Subcutaneous abdominal adipose tissue (tissue), 5 donors: Measurements from ENCODE around the gene LSM3.
A peak's percentile ranks its signal among the peaks of the same experiment; 100 is the strongest.

Experiments
- H3K27ac ChIP-seq: one replicate; pipeline ENCODE4 v1.7.0; 2013; ENCODE audit warnings: low read depth, mild to moderate bottlenecking, inconsistent platforms, low read length, moderate library complexity
- H3K27me3 ChIP-seq, 5 donors: one replicate each; pipeline ENCODE4 v1.7.0; 2013; ENCODE audit warnings: low read length in 5 of 5, inconsistent platforms in 1 of 5; ENCODE audit not compliant: control insufficient read depth in 5 of 5, insufficient read depth in 4 of 5
- H3K36me3 ChIP-seq, 5 donors: one replicate each; pipeline ENCODE4 v1.7.0; 2013; ENCODE audit warnings: low read length in 5 of 5; ENCODE audit not compliant: control insufficient read depth in 5 of 5, insufficient read depth in 5 of 5
- H3K4me1 ChIP-seq, 5 donors: one replicate each; pipeline ENCODE4 v1.7.0; 2013; ENCODE audit warnings: low read length in 5 of 5, mild to moderate bottlenecking in 3 of 5, moderate library complexity in 1 of 5; ENCODE audit not compliant: control insufficient read depth in 5 of 5, insufficient read depth in 5 of 5
- H3K4me3 ChIP-seq, 5 donors: one replicate each; pipeline ENCODE4 v1.7.0; 2013; ENCODE audit warnings: low read length in 5 of 5, low read depth in 1 of 5
- H3K9ac ChIP-seq, 5 donors: one replicate each; pipeline ENCODE4 v1.7.0; 2013; ENCODE audit warnings: low read length in 5 of 5, mild to moderate bottlenecking in 4 of 5, moderate library complexity in 3 of 5
- H3K9me3 ChIP-seq, 5 donors: one replicate each; pipeline ENCODE4 v1.7.0; 2013; ENCODE audit warnings: low read length in 5 of 5; ENCODE audit not compliant: control insufficient read depth in 5 of 5
- donor health status: healthy.
- donor health status: healthy.
- donor health status: healthy.
- donor health status: healthy.
- donor health status: healthy.

The LSM3 gene

DNA sequence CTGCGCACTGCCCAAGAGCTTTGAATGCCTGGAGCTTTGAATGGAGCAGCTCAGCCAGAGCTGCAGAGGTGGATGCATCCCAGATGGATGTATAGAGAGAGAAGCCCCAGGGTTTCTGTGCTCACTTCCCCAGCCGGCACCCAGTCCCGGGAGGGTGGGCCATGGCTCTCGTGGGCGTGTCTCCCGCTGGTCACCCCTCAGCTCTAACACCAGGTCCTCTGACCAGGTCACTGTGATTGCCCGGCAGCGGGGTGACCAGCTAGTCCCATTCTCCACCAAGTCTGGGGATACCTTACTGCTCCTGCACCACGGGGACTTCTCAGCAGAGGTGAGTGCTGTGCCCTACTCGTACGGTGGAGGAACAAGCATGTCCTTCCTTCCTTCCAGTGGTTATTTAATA, 43.0 kb upstream of the LSM3 start:
- Histone ChIP-seq H3K4me3 (no peak overlapping the region), H3K9ac (no peak overlapping the region), H3K27ac (no peak overlapping the region), H3K4me1 (peaks cover 7 to 45% (median 33%) of the 10 kb centered on the region in 5 donors), H3K9me3 (no peaks in the 10 kb centered on the region), H3K36me3 (peaks cover 0 to 100% (median 94%) of the 10 kb centered on the region in 5 donors), H3K27me3 (no peaks in the 10 kb centered on the region)

DNA sequence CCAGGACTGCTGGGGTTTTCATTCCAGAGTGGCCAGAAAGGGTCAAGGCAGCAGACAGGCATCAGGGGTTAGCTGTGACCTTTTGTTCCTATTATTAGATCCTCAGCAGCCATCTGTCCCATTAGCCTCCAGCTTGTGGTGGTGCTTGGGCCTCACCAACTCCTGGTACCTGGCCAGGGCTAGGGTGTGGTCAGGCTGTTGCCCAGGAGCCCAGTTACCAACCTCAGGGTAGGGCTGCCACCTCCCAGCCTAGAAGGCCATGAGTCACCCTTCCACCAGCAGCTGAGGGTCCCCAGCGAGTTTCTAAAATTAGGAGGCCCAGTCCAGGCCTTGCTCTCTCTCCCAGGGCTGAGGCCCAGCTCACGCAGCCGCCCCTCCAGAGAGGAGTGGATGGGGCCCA, 41.6 kb upstream of the LSM3 start:
- peaks cover 0 to 100% (median 93%) of the 10 kb centered on the region in 5 donors for H3K36me3 ChIP-seq
- peak overlapping the region in 1 of 5 donors; percentile 59 for H3K9ac ChIP-seq
- peaks cover 10 to 43% (median 38%) of the 10 kb centered on the region in 5 donors for H3K4me1 ChIP-seq
- no peaks in the 10 kb centered on the region for H3K27me3 ChIP-seq
- peak overlapping the region; percentile 60 for H3K27ac ChIP-seq
- no peaks in the 10 kb centered on the region for H3K9me3 ChIP-seq
- H3K4me3 ChIP-seq = no peak overlapping the region

DNA sequence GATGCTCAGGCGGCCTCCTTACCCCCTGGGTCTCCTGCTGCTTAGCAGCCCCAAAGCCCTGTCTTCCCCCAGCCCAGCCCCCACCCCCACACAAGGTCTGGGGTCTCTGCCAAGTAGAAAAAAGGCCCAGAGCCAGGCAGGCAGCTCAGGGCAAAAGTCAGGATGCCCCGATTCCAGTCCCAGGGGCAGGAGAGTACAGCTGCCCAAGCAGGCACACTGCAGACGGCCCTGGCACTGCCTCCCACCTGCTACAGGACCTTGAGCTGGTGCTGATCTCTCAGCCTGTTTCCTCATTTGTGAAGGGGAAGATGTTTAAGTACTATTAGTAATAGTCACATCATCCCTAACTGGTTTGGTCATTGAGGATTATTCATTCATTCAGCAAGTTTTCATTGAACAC, 41.2 kb upstream of the LSM3 start:
- Histone ChIP-seq H3K9me3 (no peaks in the 10 kb centered on the region), H3K4me1 (peaks cover 10 to 43% (median 40%) of the 10 kb centered on the region in 5 donors), H3K4me3 (no peak overlapping the region), H3K27ac (peak overlapping the region; percentile 60), H3K27me3 (no peaks in the 10 kb centered on the region), H3K36me3 (peaks cover 0 to 100% (median 91%) of the 10 kb centered on the region in 5 donors), H3K9ac (peak overlapping the region in 1 of 5 donors; percentile 1)

DNA sequence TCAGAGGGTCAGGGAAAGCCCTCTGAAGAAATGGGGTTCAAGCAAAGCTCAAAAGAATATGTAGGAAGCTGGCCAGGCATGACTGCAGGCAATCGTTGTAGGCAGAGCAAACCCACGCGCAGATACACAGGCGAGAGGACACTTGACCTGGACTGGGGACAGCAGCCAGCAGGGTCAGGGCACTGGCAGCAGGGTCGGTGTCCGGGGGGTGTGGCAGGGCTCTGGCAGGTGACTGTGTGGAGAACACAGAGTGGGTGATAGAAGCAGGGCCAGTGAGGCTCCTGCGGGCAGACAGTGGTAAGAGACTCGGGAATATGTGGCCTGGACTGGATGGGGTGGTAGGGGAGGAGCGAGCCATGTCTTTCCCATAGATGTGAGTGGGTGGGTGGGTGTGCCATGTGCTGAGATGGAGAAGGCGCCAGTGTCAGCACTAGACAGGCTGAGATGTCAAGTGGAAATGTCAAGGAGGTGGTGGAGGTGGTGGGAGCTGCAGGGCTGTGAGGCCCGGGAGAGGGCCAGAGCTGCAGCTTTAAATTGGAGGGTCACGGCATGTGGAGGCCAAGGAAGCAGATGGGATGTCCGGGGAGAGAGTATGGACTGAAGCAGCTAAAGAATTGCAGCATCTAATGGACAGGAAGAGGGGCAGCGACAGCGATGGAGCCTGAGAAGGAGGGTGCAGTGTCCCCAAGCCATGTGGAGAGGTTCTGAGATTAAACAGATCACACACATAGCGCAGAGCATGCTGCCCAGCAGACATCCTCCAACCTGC, 40.3 kb upstream of the LSM3 start:
- H3K36me3 ChIP-seq = peaks cover 0 to 94% (median 82%) of the 10 kb centered on the region in 5 donors
- H3K27ac ChIP-seq = peak overlapping the region; percentile 60
- H3K4me3 ChIP-seq = no peak overlapping the region
- no peak overlapping the region for H3K9ac ChIP-seq
- no peaks in the 10 kb centered on the region for H3K27me3 ChIP-seq
- H3K9me3 ChIP-seq = no peaks in the 10 kb centered on the region
- H3K4me1 ChIP-seq = peaks cover 14 to 50% (median 47%) of the 10 kb centered on the region in 5 donors

DNA sequence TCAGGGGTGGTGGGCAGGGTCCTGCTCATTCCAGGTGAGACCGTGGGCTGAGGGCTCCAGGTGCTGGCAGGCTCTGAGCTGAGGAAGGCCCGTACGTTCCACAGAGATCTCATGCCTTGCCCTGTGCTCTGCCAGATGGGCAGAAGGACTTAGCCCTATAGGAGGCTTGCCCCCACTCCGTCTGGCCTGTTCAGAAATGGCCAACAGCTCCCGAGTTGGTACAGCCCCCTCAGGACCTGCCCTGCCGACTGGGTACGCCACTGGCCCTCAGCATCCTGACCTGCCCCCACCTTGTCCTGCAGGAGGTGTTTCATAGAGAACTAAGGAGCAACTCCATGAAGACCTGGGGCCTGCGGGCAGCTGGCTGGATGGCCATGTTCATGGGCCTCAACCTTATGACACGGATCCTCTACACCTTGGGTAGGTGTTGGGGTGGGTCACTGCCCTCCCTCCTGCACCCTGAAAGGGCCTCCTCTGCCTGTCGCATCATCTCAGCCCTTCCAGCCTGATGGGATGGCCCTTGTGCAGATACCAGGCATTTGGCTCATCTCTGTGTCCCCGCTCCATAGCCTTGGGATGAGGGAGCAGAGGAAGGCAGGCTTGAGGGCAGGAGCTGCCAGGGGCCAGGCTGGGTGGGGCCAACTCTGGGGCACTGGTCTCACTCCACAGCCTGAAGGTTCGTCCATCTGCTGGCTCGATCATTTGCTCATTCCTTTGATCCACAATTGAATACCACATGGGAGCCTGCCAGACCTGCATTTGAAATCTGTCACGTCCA, 39.5 kb upstream of the LSM3 start:
- H3K9ac ChIP-seq = no peak overlapping the region
- H3K27ac ChIP-seq = peak overlapping the region; percentile 55
- H3K4me1 ChIP-seq = peaks cover 15 to 54% (median 53%) of the 10 kb centered on the region in 5 donors

DNA sequence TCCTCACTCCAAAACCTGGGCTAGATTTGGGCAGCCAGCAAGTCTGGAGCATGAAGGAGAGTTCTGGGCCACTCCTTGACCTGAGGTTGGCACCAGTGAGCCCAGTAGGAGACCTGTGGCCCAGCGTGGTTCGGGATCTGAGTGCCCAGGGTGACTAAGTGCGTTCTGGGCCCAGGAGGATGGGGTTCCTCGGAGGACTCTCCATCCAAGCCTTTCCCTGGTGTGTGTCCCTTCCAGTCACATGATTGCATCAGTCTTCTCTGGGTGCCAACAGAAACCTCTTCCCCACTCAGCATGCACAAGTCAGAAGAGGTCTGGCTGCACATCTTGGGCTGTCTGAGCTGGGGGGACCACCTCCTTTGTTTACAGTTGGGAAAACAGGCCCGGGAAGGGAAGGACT, 38.8 kb upstream of the LSM3 start:
- Histone ChIP-seq H3K27me3 (no peaks in the 10 kb centered on the region), H3K4me3 (no peak overlapping the region), H3K9ac (no peak overlapping the region), H3K4me1 (peaks cover 17 to 59% (median 58%) of the 10 kb centered on the region in 5 donors), H3K9me3 (no peaks in the 10 kb centered on the region), H3K27ac (peak overlapping the region; percentile 55), H3K36me3 (peaks cover 0 to 79% (median 67%) of the 10 kb centered on the region in 5 donors)

More for the DNA sequence above, 39.5 kb upstream of the LSM3 start:
- Histone ChIP-seq H3K9me3 (no peaks in the 10 kb centered on the region), H3K4me3 (no peak overlapping the region), H3K36me3 (peaks cover 0 to 86% (median 74%) of the 10 kb centered on the region in 5 donors), H3K27me3 (no peaks in the 10 kb centered on the region)

DNA sequence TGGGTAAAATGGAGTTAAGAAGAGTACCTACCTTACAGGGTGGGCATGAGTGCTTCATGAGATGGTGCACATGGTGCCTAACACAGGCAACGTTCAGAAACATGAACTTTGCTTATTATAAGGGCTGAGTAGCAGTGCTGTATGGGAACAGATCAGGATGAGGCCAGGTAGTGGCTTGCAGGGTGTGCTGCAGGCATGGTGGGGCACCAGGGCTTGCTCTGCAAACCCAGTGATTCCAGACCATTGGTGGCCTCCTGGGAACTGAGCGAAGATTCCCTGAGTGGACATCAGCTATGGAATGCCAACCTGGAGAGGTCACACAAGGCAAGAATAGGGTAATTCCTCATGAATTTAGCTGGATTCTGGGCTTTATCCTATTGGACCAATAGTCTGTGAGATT, 37.9 kb upstream of the LSM3 start:
- H3K4me1 ChIP-seq = peaks cover 23 to 68% (median 66%) of the 10 kb centered on the region in 5 donors
- no peaks in the 10 kb centered on the region for H3K9me3 ChIP-seq
- peak overlapping the region; percentile 98 for H3K27ac ChIP-seq
- H3K9ac ChIP-seq = no peak overlapping the region
- H3K36me3 ChIP-seq = peaks cover 0 to 75% (median 60%) of the 10 kb centered on the region in 5 donors
- no peaks in the 10 kb centered on the region for H3K27me3 ChIP-seq
- H3K4me3 ChIP-seq = no peak overlapping the region

DNA sequence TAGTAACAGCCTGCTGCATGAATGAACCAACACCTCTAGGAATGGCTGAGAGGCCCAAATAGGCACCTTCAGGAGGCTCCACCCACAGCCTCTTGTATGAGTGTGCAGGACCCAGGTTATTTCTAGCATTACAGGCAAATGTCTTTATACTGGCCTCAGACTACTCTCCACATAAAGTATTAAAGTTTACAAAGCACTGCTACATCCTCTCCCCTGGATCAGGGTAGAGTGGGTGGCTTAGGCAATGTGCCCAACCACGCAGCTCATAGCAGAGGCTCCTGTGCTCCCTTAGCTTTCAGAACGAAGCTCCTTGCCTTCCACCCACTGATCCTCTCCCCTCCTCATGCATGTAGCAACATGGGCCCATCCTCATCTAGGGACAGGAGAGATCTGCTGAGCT, 37.5 kb upstream of the LSM3 start:
- no peak overlapping the region for H3K4me3 ChIP-seq
- no peak overlapping the region for H3K9ac ChIP-seq
- H3K4me1 ChIP-seq = peaks cover 23 to 73% (median 71%) of the 10 kb centered on the region in 5 donors
- H3K27ac ChIP-seq = peak overlapping the region; percentile 98
- no peaks in the 10 kb centered on the region for H3K9me3 ChIP-seq
- peaks cover 0 to 74% (median 60%) of the 10 kb centered on the region in 5 donors for H3K36me3 ChIP-seq
- no peaks in the 10 kb centered on the region for H3K27me3 ChIP-seq

DNA sequence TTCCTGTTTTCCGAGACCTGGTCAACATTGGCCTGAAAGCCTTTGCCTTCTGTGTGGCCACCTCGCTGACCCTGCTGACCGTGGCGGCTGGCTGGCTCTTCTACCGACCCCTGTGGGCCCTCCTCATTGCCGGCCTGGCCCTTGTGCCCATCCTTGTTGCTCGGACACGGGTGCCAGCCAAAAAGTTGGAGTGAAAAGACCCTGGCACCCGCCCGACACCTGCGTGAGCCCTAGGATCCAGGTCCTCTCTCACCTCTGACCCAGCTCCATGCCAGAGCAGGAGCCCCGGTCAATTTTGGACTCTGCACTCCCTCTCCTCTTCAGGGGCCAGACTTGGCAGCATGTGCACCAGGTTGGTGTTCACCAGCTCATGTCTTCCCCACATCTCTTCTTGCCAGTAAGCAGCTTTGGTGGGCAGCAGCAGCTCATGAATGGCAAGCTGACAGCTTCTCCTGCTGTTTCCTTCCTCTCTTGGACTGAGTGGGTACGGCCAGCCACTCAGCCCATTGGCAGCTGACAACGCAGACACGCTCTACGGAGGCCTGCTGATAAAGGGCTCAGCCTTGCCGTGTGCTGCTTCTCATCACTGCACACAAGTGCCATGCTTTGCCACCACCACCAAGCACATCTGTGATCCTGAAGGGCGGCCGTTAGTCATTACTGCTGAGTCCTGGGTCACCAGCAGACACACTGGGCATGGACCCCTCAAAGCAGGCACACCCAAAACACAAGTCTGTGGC, 36.8 kb upstream of the LSM3 start:
- peak overlapping the region; percentile 98 for H3K27ac ChIP-seq
- H3K9ac ChIP-seq = peak overlapping the region in 1 of 5 donors; percentile 0
- H3K9me3 ChIP-seq = no peaks in the 10 kb centered on the region
- peaks cover 0 to 74% (median 61%) of the 10 kb centered on the region in 5 donors for H3K36me3 ChIP-seq
- H3K27me3 ChIP-seq = no peaks in the 10 kb centered on the region
- peaks cover 23 to 79% (median 74%) of the 10 kb centered on the region in 5 donors for H3K4me1 ChIP-seq
- no peak overlapping the region for H3K4me3 ChIP-seq
